OCI-LY7 (cell line): ENCODE results near the gene CIT. TPM values are rescaled to one million over a fixed set of nuclear protein-coding genes. Genes with fewer than 3 reads are reported as not detected.

Experiments
- BruUV-seq: library from RNA; stranded (reverse); fragments of 400-500 nt; replicated peaks from 2 replicates; lab custom pipeline; 2021; lab: Mats Ljungman, UMichigan
- CTCF ChIA-PET: fragments of 300-600 bp; sonication (Branson Sonifier 250); formaldehyde crosslinking; loops from one replicate; lab custom pipeline; 2022; ENCODE audit warnings: antibody characterized with exemption; ENCODE audit not compliant: unreplicated experiment; lab: Charles Lee
- POLR2A ChIA-PET: fragments of 300-600 bp; sonication (Branson Sonifier 250); formaldehyde crosslinking; loops from one replicate; lab custom pipeline; 2022; ENCODE audit warnings: antibody characterized with exemption; lab: Charles Lee
- DNase-seq: peaks from one replicate; pipeline ENCODE4 v3.0.0-alpha.2; 2015; ENCODE audit warnings: low spot score
- H2AFZ ChIP-seq: fragments of 200-600 bp; sonication (generic), shearing (Covaris generic); 2 replicates; pipeline ENCODE4 v1.6.1; 2014; ENCODE audit warnings: mild to moderate bottlenecking, antibody characterized with exemption, low read length, moderate library complexity
- H3K27ac ChIP-seq: fragments of 200-600 bp; sonication (generic); 2 replicates; pipeline ENCODE4 v1.5.1; 2014; ENCODE audit warnings: mixed run types, low read depth, mild to moderate bottlenecking, moderate library complexity, low read length, inconsistent platforms; ENCODE audit not compliant: poor library complexity, severe bottlenecking
- H3K36me3 ChIP-seq: fragments of 200-600 bp; sonication (generic); 2 replicates; pipeline ENCODE4 v1.6.1; 2014; ENCODE audit warnings: mild to moderate bottlenecking, antibody characterized with exemption, low read length, moderate library complexity, mixed read lengths; ENCODE audit not compliant: insufficient read depth
- H3K4me1 ChIP-seq: fragments of 200-600 bp; sonication (generic); 2 replicates; pipeline ENCODE4 v1.5.1; 2014; ENCODE audit warnings: mild to moderate bottlenecking, low read length; ENCODE audit not compliant: insufficient read depth, poor library complexity, severe bottlenecking
- H3K4me2 ChIP-seq: fragments of 200-600 bp; sonication (generic); 2 replicates; pipeline ENCODE4 v1.6.1; 2014; ENCODE audit warnings: mild to moderate bottlenecking, low read length
- H3K4me3 ChIP-seq: fragments of 200-600 bp; sonication (generic); 2 replicates; pipeline ENCODE4 v1.5.1; 2014; ENCODE audit warnings: mild to moderate bottlenecking, low read depth, low read length; ENCODE audit not compliant: poor library complexity, severe bottlenecking
- H3K79me2 ChIP-seq: fragments of 200-600 bp; sonication (generic); 2 replicates; pipeline ENCODE4 v1.6.1; 2016; ENCODE audit warnings: low read depth, mild to moderate bottlenecking, low read length, moderate library complexity, mixed read lengths; ENCODE audit not compliant: insufficient read depth
- H3K9me2 ChIP-seq: fragments of 200-600 bp; sonication (generic); 2 replicates; pipeline ENCODE4 v1.6.1; 2016; ENCODE audit warnings: mild to moderate bottlenecking, low read length, mixed read lengths; ENCODE audit not compliant: insufficient read depth
- H3K9me3 ChIP-seq: fragments of 200-600 bp; sonication (generic); 2 replicates; pipeline ENCODE4 v1.6.1; 2014; ENCODE audit warnings: mild to moderate bottlenecking, mixed run types, low read length, mixed read lengths
- H4K20me1 ChIP-seq: fragments of 200-600 bp; sonication (generic); 2 replicates; pipeline ENCODE4 v1.6.1; 2014; ENCODE audit warnings: mild to moderate bottlenecking, antibody characterized with exemption, low read length, moderate library complexity, mixed read lengths; ENCODE audit not compliant: insufficient read depth
- EZH2phosphoT487 ChIP-seq: fragments of 200-600 bp; sonication (generic); IDR thresholded peaks from 2 replicates; pipeline ENCODE4 v1.6.1; 2018; ENCODE audit warnings: low read depth, borderline replicate concordance, mild to moderate bottlenecking, mixed run types, antibody characterized with exemption, low read length, moderate library complexity, mixed read lengths
- intact Hi-C: fragments of 100-400 bp; cut with micrococcal nuclease; formaldehyde crosslinking; loops from one replicate; pipeline ENCODE4 v1.10.0; 2022; ENCODE audit not compliant: unreplicated experiment
- total RNA-seq, 2 experiments: library from RNA; depleted of rRNA in 1 of 2; stranded (reverse); fragments of >200 nt in 1 of 2; shearing (Covaris generic) in 1 of 2; gene quantifications; 2 replicates each; pipeline ENCODE4 v1.2.3, GENCODE V29; 2014 to 2022
- TF ChIP-seq, protein P1 (sequence below): fragments of 200-600 bp; sonication (generic); conservative IDR thresholded peaks from 2 replicates; pipeline ENCODE4 v1.5.1; 2014; ENCODE audit warnings: mild to moderate bottlenecking, antibody characterized with exemption, low read length, moderate library complexity, mixed read lengths

The CIT gene
- total RNA-seq, 2 experiments from 2014 or later, result 33.4 to 90.1 TPM

DNA sequence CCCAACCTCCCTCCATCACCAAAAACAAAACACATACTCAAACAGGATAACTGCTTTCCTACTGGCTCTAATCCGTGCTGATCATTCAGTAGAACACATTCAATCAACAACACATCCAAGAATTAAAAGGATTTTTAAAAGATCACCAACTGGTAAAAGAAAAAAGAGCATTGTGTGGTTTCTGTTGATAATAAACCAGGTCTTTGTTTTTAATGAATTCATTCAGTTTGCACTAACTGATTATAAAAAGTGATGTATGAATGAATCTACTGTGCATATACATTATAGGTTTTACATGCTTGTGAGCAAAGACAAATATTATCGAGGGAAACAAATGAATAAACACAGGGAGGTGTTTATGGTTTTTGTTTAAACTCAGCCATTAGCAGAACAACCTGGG is 55.1 kb downstream of the CIT start:
- TF ChIP-seq EZH2phosphoT487, result no peak
- TF ChIP-seq, protein P1, sequence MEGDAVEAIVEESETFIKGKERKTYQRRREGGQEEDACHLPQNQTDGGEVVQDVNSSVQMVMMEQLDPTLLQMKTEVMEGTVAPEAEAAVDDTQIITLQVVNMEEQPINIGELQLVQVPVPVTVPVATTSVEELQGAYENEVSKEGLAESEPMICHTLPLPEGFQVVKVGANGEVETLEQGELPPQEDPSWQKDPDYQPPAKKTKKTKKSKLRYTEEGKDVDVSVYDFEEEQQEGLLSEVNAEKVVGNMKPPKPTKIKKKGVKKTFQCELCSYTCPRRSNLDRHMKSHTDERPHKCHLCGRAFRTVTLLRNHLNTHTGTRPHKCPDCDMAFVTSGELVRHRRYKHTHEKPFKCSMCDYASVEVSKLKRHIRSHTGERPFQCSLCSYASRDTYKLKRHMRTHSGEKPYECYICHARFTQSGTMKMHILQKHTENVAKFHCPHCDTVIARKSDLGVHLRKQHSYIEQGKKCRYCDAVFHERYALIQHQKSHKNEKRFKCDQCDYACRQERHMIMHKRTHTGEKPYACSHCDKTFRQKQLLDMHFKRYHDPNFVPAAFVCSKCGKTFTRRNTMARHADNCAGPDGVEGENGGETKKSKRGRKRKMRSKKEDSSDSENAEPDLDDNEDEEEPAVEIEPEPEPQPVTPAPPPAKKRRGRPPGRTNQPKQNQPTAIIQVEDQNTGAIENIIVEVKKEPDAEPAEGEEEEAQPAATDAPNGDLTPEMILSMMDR, result no peak
- Histone ChIP-seq H3K36me3 (peaks cover 74% of the 10 kb centered on the region), H4K20me1 (no peaks in the 10 kb centered on the region), H3K9me2 (no peaks in the 10 kb centered on the region), H3K9me3 (no peaks in the 10 kb centered on the region), H3K4me2 (no peak overlapping the region), H3K79me2 (no peaks in the 10 kb centered on the region), H3K4me1 (no peaks in the 10 kb centered on the region), H2AFZ (no peak overlapping the region), H3K27ac (no peak overlapping the region), H3K4me3 (no peak overlapping the region)
- ChIA-PET POLR2A (interaction anchor here (0.6 to 1.3 kb wide), 2 partner anchors 11 to 14 kb away, joined by 5 to 7 read pairs; no protein-coding TSS in a partner anchor), CTCF (no interaction called here)
- BruUV-seq, result no TSS peak
- no peak for DNase-seq
- intact Hi-C loops, result no loop called here

DNA sequence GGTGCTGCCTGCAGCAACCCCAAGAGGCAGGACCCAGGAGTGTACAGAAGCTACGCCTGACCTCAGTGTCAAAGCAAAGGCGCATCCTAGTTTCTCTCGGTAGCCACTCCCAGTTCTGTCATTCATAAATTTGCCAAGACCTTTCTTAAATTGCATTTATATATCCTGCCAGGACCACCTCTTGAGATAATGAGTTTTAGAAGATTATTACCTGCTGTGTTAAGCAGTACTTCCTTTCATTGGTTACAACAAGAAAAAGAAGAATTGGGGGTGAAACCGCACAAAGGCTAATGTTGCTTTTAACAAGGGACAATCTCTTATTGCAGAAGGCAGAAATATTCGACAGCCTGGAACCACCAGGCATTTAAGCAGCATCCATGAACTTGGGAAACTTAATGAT is 57.8 kb downstream of the CIT start:
- intact Hi-C loops, result no loop called here
- POLR2A ChIA-PET, result interaction anchor here (0.8 kb wide), 1 partner anchor 10 kb away, joined by 3 read pairs; no protein-coding TSS in a partner anchor
- no TSS peak for BruUV-seq
- Histone ChIP-seq H3K4me1 (no peaks in the 10 kb centered on the region), H3K4me3 (no peak overlapping the region), H3K79me2 (no peaks in the 10 kb centered on the region), H4K20me1 (no peaks in the 10 kb centered on the region), H3K27ac (no peak overlapping the region), H3K9me3 (no peaks in the 10 kb centered on the region), H3K4me2 (no peak overlapping the region), H2AFZ (no peak overlapping the region), H3K9me2 (no peaks in the 10 kb centered on the region), H3K36me3 (peaks cover 74% of the 10 kb centered on the region)
- CTCF ChIA-PET, result no interaction called here
- no peak for DNase-seq
- TF ChIP-seq, protein P1, result no peak
- no peak for TF ChIP-seq EZH2phosphoT487

DNA sequence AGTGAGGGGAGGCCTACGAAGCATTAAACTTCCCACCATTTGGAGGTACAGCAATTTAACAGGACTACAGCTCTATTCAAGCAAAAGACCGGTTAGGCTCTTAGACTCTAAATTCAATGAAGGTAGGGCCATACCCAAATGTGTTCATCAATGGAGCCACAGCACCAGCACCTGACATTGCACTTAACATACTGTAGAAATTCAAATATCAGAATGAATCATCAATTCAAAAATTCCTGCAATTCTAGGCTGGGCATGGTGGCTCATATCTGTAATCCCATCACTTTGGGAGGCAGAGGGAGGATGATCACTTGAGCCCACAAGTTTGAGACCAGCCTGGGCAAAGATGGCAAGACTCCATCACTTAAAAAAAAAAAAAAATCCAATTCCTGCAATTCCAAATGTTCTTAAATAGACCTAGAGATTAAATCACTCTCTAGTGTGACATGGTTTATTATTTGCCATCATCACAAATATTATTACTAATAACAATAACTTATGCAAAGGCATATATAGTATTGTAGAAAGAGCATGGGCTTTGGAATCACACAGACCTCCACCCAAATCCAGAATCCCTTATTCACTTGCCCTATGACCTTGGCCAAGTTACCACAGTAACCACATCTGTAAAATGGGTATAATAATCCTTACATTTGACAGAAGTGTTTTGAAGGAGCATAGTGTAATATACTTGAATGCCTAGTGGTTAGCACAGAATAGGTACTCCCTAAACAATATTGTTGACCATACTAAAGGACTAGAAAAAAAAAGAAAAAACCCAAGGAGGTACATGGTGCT is 59.4 kb downstream of the CIT start:
- TF ChIP-seq EZH2phosphoT487, result no peak
- DNase-seq, result no peak
- Histone ChIP-seq H3K9me2 (no peaks in the 10 kb centered on the region), H3K79me2 (no peaks in the 10 kb centered on the region), H3K36me3 (peaks cover 81% of the 10 kb centered on the region), H3K4me3 (no peak overlapping the region), H4K20me1 (no peaks in the 10 kb centered on the region), H3K9me3 (no peaks in the 10 kb centered on the region), H2AFZ (no peak overlapping the region), H3K4me2 (no peak overlapping the region), H3K4me1 (no peaks in the 10 kb centered on the region), H3K27ac (no peak overlapping the region)
- intact Hi-C loops, result no loop called here
- ChIA-PET POLR2A (no interaction called here), CTCF (no interaction called here)
- no TSS peak for BruUV-seq
